Tibial artery (tissue), 4 donors: Measurements from ENCODE around the gene FAM120B.

Experiments
- DNase-seq, 2 donors: peaks; one replicate each; pipeline ENCODE4 v3.0.0-alpha.2; 2019
- H3K27ac ChIP-seq, 2 donors: fragments of 200-600 bp; sonication (generic) in 1 of 2; 1 replicate in 1 of 2; 2 replicates in 1 of 2; pipeline ENCODE4 v1.5.1; 2018 to 2019; ENCODE audit warnings: mild to moderate bottlenecking in 1 of 2
- H3K27me3 ChIP-seq, 2 donors: fragments of 200-600 bp; sonication (generic) in 1 of 2; one replicate each; pipeline versions ENCODE4 v1.5.1 to v1.6.0; 2016 to 2019
- H3K36me3 ChIP-seq, 3 donors: fragments of 200-600 bp; sonication (generic) in 2 of 3; one replicate each; pipeline ENCODE4 v1.5.1; 2016 to 2019; ENCODE audit warnings: mild to moderate bottlenecking in 2 of 3
- H3K4me1 ChIP-seq, 4 donors: fragments of 200-600 bp; sonication (generic) in 2 of 4; 1 replicate in 3 of 4; 2 replicates in 1 of 4; pipeline ENCODE4 v1.5.1; 2016 to 2019
- H3K4me3 ChIP-seq, 2 donors: fragments of 200-600 bp; sonication (generic) in 1 of 2; 1 replicate in 1 of 2; 2 replicates in 1 of 2; pipeline ENCODE4 v1.5.1; 2018 to 2019; ENCODE audit warnings: mild to moderate bottlenecking in 2 of 2
- H3K9me3 ChIP-seq, 3 donors: fragments of 200-600 bp; sonication (generic) in 1 of 3; one replicate each; pipeline ENCODE4 v1.5.1; 2016 to 2019
- CTCF ChIP-seq, 2 experiments: fragments of 200-600 bp in 1 of 2; fragments of 450-650 bp in 1 of 2; IDR thresholded peaks; one replicate each; pipeline ENCODE4 v1.5.1; 2017 to 2019; ENCODE audit warnings: antibody characterized with exemption in 2 of 2, mild to moderate bottlenecking in 1 of 2, moderate library complexity in 1 of 2
- intact Hi-C: fragments of 100-400 bp; cut with DNase I; formaldehyde crosslinking; loops from one replicate; pipeline ENCODE4 v1.15.0; 2023; ENCODE audit warnings: low total_unique reads

Gene FAM120B

GRCh38 chr6:170381562-170381961 lies 75.0 kb downstream of the FAM120B start:
- no peaks in the 10 kb centered on the region for H3K4me1 ChIP-seq
- H3K27me3 ChIP-seq = no peaks in the 10 kb centered on the region
- H3K4me3 ChIP-seq = no peak overlapping the region
- no peak for DNase-seq
- no peak for TF ChIP-seq CTCF (IDR thresholded peaks at IDR 0.05)
- intact Hi-C loops = no loop called here
- H3K27ac ChIP-seq = no peak overlapping the region
- no peaks in the 10 kb centered on the region for H3K9me3 ChIP-seq
- H3K36me3 ChIP-seq = peaks cover 0 to 9% (median 2%) of the 10 kb centered on the region in 3 donors

- H3K9me3 ChIP-seq = no peaks in the 10 kb centered on the region
- TF ChIP-seq CTCF (IDR thresholded peaks at IDR 0.05) = no peak
- H3K4me3 ChIP-seq = no peak overlapping the region
- no peaks in the 10 kb centered on the region for H3K27me3 ChIP-seq
- no peak for DNase-seq
- no peaks in the 10 kb centered on the region for H3K4me1 ChIP-seq
- intact Hi-C loops = no loop called here
- H3K36me3 ChIP-seq = peaks cover 7 to 17% (median 10%) of the 10 kb centered on the region in 3 donors
- no peak overlapping the region for H3K27ac ChIP-seq
Measured at GRCh38 chr6:170383466-170384035, 77.0 kb downstream of the FAM120B start.

- intact Hi-C loops = no loop called here
- TF ChIP-seq CTCF (IDR thresholded peaks at IDR 0.05) = no peak
Measured at GRCh38 chr6:170385506-170385905, 78.9 kb downstream of the FAM120B start.

GRCh38 chr6:170388113-170388512 lies 81.6 kb downstream of the FAM120B start:
- H3K4me1 ChIP-seq = no peaks in the 10 kb centered on the region
- no peaks in the 10 kb centered on the region for H3K27me3 ChIP-seq
- no peak for DNase-seq
- H3K9me3 ChIP-seq = no peaks in the 10 kb centered on the region
- H3K27ac ChIP-seq = no peak overlapping the region
- intact Hi-C loops = no loop called here
- H3K4me3 ChIP-seq = no peak overlapping the region
- H3K36me3 ChIP-seq = peaks cover 38 to 57% (median 52%) of the 10 kb centered on the region in 3 donors
- no peak for TF ChIP-seq CTCF (IDR thresholded peaks at IDR 0.05)

More at GRCh38 chr6:170385506-170385905, 78.9 kb downstream of the FAM120B start:
- no peak for DNase-seq
- Histone ChIP-seq H3K4me1 (no peaks in the 10 kb centered on the region), H3K4me3 (no peak overlapping the region), H3K36me3 (peaks cover 22 to 31% (median 29%) of the 10 kb centered on the region in 3 donors), H3K27ac (no peak overlapping the region), H3K27me3 (no peaks in the 10 kb centered on the region), H3K9me3 (no peaks in the 10 kb centered on the region)

GRCh38 chr6:170393033-170393432 lies 86.5 kb downstream of the FAM120B start:
- Histone ChIP-seq H3K27me3 (no peaks in the 10 kb centered on the region), H3K36me3 (peaks cover 75 to 97% (median 94%) of the 10 kb centered on the region in 3 donors), H3K9me3 (no peaks in the 10 kb centered on the region), H3K4me1 (no peaks in the 10 kb centered on the region), H3K4me3 (no peak overlapping the region), H3K27ac (no peak overlapping the region)
- DNase-seq = no peak
- intact Hi-C loops = no loop called here
- TF ChIP-seq CTCF (IDR thresholded peaks at IDR 0.05) = no peak
